ENCODE data around the gene RNF148.

RNF148 gene, protein sequence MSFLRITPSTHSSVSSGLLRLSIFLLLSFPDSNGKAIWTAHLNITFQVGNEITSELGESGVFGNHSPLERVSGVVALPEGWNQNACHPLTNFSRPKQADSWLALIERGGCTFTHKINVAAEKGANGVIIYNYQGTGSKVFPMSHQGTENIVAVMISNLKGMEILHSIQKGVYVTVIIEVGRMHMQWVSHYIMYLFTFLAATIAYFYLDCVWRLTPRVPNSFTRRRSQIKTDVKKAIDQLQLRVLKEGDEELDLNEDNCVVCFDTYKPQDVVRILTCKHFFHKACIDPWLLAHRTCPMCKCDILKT

GRCh38 chr7:122702872-122703510, at the start of gene RNF148:
RNF148 (minus strand) TSS chr7:122702922; CDS start chr7:122702750, 172 bp downstream.
- no peak for DNase-seq (ENCODE audit: low read depth in 2 of 3, low spot score in 1 of 3)

DNA sequence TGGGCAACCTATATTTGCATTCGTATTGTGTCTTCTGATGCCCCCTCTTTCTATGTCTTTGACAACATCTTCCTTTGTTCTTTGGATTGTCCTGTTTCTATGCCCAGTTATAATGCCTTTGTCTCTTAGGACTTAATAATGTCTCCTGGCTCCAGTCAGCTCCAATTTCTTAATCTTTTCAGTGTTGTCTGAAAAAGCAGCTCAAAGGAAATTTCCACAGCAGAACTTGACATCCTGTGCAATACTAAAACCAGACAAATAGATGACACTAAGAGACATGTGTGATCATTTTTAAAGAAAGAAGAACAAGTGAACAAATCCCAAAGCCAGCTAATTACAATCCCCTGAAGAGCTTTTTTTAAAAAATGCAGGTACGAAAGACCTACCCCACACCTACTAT, 47.7 kb upstream of the RNF148 start:
- DNase-seq (ENCODE audit: low read depth in 2 of 3, low spot score in 1 of 3) = no peak

- DNase-seq (ENCODE audit: low read depth in 2 of 3, low spot score in 1 of 3) = no peak
Observed at GRCh38 chr7:122748195-122748594, 45.5 kb upstream of the RNF148 start.

- DNase-seq (ENCODE audit: low read depth in 2 of 3, low spot score in 1 of 3) = no peak
Observed at GRCh38 chr7:122746948-122747347, 44.2 kb upstream of the RNF148 start.

DNA sequence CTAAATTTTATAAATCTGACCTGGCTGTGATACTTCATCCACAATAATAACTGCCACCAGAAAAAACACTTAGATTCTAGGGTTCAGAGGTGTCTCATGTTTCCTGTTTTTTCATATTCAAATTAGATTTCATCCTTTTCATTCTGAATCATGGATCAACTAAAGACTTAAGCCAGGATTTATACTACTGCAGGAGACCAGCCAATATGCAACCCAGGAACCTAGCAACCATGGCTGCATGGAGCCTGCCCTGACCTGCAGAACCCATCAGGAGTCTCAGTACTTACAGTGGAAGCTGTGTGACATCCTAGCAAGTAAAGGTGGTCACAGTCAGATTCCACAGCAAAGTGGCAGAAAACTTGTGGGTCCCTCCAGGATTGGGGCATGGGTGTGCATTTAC, 40.5 kb upstream of the RNF148 start:
- no peak for DNase-seq (ENCODE audit: low read depth in 2 of 3, low spot score in 1 of 3)

DNA sequence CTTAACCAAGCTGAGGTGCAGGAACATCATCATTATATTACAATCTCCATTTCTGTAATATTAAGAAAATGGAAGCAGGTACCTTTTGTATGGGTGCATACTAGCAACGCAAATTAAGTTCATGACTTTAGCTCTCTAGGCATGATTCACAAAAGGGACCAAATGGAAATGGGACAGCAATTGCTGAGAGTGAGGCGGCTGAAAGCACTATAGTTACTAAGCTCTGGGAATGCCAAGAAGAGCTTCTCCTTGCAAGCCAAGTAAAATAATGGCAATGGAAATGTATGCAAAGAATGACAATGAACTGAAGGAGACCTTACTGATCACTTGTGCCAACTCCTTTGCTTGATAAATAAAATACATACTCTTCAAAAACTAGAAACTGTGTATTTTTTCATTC, 36.2 kb upstream of the RNF148 start:
- no peak for DNase-seq (ENCODE audit: low read depth in 2 of 3, low spot score in 1 of 3)

- no peak for DNase-seq (ENCODE audit: low read depth in 2 of 3, low spot score in 1 of 3)
Observed at GRCh38 chr7:122736183-122736582, 33.5 kb upstream of the RNF148 start.

DNA sequence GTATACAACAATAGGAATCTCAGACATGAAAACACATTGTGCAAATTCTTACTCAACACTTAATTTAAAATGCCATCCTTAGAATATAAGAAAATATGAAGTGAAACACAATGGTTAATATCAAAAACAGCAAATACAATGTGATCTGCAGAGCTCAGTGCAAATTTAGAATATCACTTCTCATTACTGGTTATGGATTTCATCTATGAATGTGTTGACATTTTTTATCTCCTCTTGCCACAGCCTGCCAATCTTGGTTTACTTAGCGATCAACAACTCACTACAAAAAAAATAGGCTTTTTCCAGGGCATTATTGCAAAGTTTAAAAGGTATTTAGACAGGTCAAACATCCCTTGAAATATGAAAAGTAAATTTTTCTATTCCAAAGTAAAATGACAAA, 25.0 kb upstream of the RNF148 start:
- DNase-seq (ENCODE audit: low read depth in 2 of 3, low spot score in 1 of 3) = no peak

- no peak for DNase-seq (ENCODE audit: low read depth in 2 of 3, low spot score in 1 of 3)
Observed at GRCh38 chr7:122727354-122727753, 24.6 kb upstream of the RNF148 start.

- DNase-seq (ENCODE audit: low read depth in 2 of 3, low spot score in 1 of 3) = no peak
Observed at GRCh38 chr7:122726881-122727280, 24.2 kb upstream of the RNF148 start.

DNA sequence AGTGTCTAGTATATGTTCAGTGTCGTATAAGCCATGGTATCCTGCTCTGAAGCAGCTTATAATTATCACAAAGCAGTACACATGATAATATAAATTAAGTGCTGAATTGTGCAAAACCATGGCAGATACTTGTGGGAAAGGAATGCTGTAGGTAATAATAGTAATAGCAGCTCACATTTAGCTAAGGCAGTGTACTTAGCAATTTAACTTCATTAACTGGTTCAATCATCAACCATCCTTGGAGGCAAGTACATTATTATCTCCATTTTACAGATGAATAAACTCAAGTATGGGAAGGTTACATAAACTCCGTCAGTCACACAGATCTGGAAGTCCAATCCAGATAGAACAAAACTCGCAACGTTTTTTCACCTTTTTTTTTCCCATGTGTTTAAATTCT, 21.6 kb upstream of the RNF148 start:
- DNase-seq (ENCODE audit: low read depth in 2 of 3, low spot score in 1 of 3) = no peak

DNA sequence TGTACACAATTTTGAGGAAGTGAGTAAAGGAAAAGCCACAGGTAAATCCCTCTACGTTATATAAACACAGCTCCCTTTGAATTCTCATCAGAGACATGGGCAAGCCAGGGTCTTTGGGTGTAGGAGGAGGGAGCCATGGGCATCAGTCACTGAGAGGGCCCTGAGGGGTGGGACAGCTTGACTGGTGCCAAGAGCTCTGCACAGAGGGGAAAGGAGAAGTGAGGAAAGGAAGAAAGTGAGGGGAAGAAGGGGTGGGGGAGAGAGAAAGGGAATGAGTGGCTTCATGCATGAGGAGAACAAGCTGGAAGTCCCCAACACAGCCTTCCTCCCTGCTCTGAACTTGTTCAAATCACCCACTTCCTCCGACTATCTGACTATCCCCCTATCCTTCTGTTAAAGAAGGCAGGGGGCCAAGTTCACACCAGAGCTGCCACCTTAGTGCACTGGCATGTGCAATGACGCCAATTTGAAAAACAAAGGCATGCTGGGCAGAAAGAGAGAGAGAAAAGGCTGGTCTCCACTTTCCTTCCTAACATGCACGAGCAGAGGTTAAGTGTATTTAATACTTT, 16.4 kb upstream of the RNF148 start:
- no peak for DNase-seq (ENCODE audit: low read depth in 2 of 3, low spot score in 1 of 3)

DNA sequence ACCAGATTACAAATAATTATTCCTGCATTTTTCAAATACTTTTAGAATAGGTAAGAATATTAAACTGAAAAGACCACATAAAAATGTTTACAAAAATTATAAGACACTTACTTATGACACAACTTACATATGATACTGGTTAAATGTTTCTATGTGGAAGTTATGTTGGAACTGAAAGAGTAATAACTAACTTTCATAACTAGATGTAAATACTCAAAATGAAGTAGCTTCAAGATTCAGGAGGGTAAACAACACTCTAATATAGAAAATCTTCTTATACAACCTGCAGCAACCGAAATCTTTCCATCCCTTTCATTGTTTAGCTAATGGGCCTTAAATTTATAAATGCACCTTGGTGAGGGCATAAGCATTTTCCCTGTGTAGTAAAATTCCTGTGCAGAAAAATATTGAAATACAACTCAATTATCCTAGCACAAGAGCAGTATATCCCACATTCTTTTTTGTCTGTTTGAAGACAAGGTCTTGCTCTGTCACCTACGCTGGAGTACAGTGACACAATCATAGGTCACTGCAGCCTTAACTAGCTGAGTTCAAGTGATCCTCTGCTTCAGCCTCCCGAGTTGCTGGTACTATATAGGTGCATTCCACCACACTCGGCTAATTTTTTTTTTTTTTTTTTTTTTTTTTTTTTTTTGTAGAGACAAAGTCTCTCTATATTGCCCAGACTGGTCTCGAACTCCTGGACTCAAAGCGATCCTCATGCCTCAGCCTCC, 14.8 kb upstream of the RNF148 start:
- no peak for DNase-seq (ENCODE audit: low read depth in 2 of 3, low spot score in 1 of 3)

DNA sequence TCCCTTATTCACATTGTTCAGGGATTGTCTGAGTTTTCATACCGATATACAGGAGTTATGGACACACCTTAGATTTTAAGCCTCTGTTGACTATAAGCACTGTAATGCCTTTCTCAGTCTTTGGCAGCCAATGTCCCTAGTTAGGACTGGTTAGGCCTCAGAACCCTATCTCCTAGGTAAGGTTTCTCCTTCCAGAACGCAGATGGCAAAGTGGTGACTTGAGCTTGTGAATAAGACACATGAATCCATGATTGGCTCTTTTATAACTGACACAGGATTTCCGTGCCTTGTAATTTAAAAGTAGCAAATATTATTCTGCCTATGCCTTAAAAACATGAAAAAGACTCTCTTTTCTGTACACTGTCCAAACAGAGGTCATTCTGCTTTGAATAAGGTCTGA, 12.5 kb upstream of the RNF148 start:
- DNase-seq (ENCODE audit: low read depth in 2 of 3, low spot score in 1 of 3) = no peak

- DNase-seq (ENCODE audit: low read depth in 2 of 3, low spot score in 1 of 3) = no peak
Observed at GRCh38 chr7:122710916-122711315, 8.2 kb upstream of the RNF148 start.

DNA sequence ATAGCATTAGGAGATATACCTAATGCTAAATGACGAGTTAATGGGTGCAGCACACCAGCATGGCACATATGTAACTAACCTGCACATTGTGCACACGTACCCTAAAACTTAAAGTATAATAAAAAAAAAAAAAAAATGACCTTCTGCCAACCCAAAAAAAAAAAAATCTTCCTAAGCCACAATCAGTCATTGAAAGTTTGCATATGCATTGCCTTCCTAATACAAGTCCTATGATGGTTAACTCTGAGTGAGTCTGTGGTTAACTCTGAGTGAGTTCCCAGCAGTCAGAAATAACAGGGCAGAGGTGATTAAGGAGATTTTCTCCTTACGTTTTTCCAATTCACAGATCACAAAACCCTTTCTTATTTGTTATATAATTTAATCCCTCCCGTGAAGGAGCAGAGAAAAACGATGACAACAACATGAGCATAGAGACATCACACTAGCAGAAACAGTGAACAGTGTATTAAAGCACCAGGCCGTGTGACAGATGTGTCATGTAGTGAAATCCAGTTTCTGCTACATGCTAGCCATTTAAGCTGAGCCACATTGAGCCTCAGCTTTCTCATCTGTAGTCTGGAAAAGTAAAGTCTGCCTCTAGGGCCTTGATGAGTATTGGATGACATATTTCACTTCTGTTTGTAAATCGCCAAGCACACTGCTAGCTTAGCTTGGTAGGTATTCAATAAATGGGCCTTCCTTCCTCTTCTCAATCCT, 7.4 kb upstream of the RNF148 start:
- DNase-seq (ENCODE audit: low read depth in 2 of 3, low spot score in 1 of 3) = no peak

DNA sequence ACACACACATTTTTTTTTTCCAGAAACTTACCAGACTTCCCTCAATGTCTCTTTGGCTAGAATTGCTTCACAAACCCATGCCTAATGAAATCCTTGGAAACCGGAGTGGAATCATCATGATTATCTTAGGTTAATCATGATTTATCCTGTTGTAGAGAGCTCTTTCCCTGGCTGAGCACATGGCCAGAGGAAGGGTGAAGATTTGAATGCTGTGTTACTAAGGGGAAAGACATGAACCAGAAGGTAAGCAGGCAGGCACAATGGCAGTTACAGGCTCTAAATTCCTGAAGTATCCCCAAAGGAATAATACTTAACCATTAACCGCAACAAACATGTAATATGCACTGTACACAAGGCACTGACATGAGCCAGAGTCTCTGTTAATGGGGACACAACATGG, 4.1 kb upstream of the RNF148 start:
- no peak for DNase-seq (ENCODE audit: low read depth in 2 of 3, low spot score in 1 of 3)

GRCh38 chr7:122699017-122699416, 3.7 kb downstream of the RNF148 start, which contains the start of gene RNF133:
RNF133 (minus strand) TSS chr7:122699117; CDS start chr7:122698918, 199 bp downstream.
- no peak for DNase-seq (ENCODE audit: low read depth in 2 of 3, low spot score in 1 of 3)

DNA sequence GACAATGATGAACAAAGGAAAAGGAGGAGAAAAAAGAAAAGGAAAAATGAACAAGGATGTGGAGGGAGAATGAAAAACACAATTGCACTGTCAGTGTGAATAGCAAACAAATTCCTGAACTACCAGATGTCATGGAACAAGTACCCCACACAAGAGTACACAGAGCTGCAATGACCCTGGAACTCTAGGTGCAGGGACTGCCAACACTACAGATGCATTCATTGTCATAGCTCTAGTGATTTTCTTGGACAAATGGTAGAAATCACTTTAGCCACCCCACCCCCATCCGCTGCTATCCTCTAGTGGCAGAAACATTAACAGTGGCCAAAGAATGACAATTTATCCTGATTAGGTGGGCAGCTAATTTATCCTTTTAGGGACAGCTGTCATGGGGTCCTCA, 6.9 kb downstream of the RNF148 start:
- no peak for DNase-seq (ENCODE audit: low read depth in 2 of 3, low spot score in 1 of 3)

GRCh38 chr7:122694697-122695096, 8.0 kb downstream of the RNF148 start:
- no peak for DNase-seq (ENCODE audit: low read depth in 2 of 3, low spot score in 1 of 3)

GRCh38 chr7:122692769-122693309, 9.9 kb downstream of the RNF148 start:
- DNase-seq (ENCODE audit: low read depth in 2 of 3, low spot score in 1 of 3) = no peak
